ENCODE measurements around the gene RASGEF1C. TPM values are rescaled to one million over a fixed set of nuclear protein-coding genes. Genes with fewer than 3 reads are reported as not detected.

Gene RASGEF1C
- total RNA-seq, 1 donor from 2014 or later: not detected

GRCh38 chr5:180180421-180180820 is 28.6 kb downstream of the RASGEF1C start:
- intact Hi-C loops (cut with micrococcal nuclease): no loop called here

- intact Hi-C loops (cut with micrococcal nuclease): no loop called here
Observed at GRCh38 chr5:180179442-180180420, 29.3 kb downstream of the RASGEF1C start.

- intact Hi-C loops (cut with micrococcal nuclease): no loop called here
Observed at GRCh38 chr5:180178531-180179441, 30.2 kb downstream of the RASGEF1C start.

GRCh38 chr5:180176191-180176590 is 32.8 kb downstream of the RASGEF1C start:
- intact Hi-C loops (cut with micrococcal nuclease): no loop called here

- intact Hi-C loops (cut with micrococcal nuclease): no loop called here
Observed at GRCh38 chr5:180175015-180175431, 34.0 kb downstream of the RASGEF1C start.

- intact Hi-C loops (cut with micrococcal nuclease): no loop called here
Observed at GRCh38 chr5:180174587-180174972, 34.4 kb downstream of the RASGEF1C start.

GRCh38 chr5:180173875-180174586 is 35.0 kb downstream of the RASGEF1C start:
- intact Hi-C loops (cut with micrococcal nuclease): no loop called here

GRCh38 chr5:180173198-180173544 is 35.8 kb downstream of the RASGEF1C start:
- intact Hi-C loops (cut with micrococcal nuclease): no loop called here

- intact Hi-C loops (cut with micrococcal nuclease): no loop called here
Observed at GRCh38 chr5:180172447-180173197, 36.4 kb downstream of the RASGEF1C start.

- intact Hi-C loops (cut with micrococcal nuclease): no loop called here
Observed at GRCh38 chr5:180171568-180172094, 37.4 kb downstream of the RASGEF1C start.

GRCh38 chr5:180170810-180171567 is 38.0 kb downstream of the RASGEF1C start:
- intact Hi-C loops (cut with micrococcal nuclease): no loop called here

- intact Hi-C loops (cut with micrococcal nuclease): no loop called here
Observed at GRCh38 chr5:180170106-180170809, 38.8 kb downstream of the RASGEF1C start.

- intact Hi-C loops (cut with micrococcal nuclease): no loop called here
Observed at GRCh38 chr5:180169248-180170105, 39.5 kb downstream of the RASGEF1C start.

- intact Hi-C loops (cut with micrococcal nuclease): no loop called here
Observed at GRCh38 chr5:180168758-180169157, 40.3 kb downstream of the RASGEF1C start.

GRCh38 chr5:180166176-180166575 is 42.8 kb downstream of the RASGEF1C start:
- intact Hi-C loops (cut with micrococcal nuclease): no loop called here

- intact Hi-C loops (cut with micrococcal nuclease): no loop called here
Observed at GRCh38 chr5:180162304-180162661, 46.7 kb downstream of the RASGEF1C start.

GRCh38 chr5:180161420-180162303 is 47.3 kb downstream of the RASGEF1C start:
- intact Hi-C loops (cut with micrococcal nuclease): no loop called here
